Activated naive CD4-positive, alpha-beta T cell treated with anti-CD3 and anti-CD28 coated beads, Interleukin-2, amount 50 U/mL, for 24 hours (primary cell): ENCODE measurements around the gene MYO15B.

Experiments used
- H3K27ac Mint-ChIP-seq: one replicate; pipeline ENCODE4 v1.8.0; 2021; ENCODE audit warnings: mild to moderate bottlenecking, mixed read lengths
- H3K27me3 Mint-ChIP-seq: one replicate; pipeline ENCODE4 v1.8.0; 2021; ENCODE audit warnings: mixed read lengths
- H3K36me3 Mint-ChIP-seq: one replicate; pipeline ENCODE4 v1.8.0; 2021; ENCODE audit warnings: mixed read lengths
- H3K4me1 Mint-ChIP-seq: one replicate; pipeline ENCODE4 v1.8.0; 2021; ENCODE audit warnings: mixed read lengths
- H3K4me3 Mint-ChIP-seq: one replicate; pipeline ENCODE4 v1.8.0; 2021; ENCODE audit warnings: mild to moderate bottlenecking, mixed read lengths
- H3K9me3 Mint-ChIP-seq: one replicate; pipeline ENCODE4 v1.8.0; 2021; ENCODE audit warnings: mixed read lengths

The MYO15B gene

DNA sequence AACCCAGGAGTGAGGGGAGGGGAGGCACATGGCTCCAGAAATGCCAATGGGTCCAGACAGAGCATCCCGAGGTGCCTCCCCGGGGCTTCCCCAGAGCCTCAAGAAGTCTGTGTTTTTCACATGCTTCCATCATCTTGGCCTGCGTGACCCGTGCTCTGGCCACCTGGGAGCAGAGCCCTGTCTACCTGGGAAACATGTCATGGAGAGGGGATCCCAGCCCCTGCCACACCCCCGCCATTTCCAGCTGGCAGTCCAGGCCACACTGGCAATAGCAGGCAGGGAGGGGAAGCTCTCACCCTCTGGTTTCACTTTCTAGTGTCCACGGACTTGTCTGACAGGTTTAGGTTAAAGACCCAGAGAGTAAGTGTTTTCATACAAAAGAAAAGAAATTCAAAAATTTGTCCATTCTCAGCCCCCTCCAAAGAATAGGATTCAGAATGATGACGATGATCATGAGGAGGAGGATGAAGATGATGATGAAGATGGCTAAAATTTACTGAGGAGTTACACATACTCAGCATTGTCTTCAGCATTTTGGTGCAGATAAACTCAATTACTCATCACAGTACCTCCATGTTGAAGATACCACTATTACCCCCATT, 54.7 kb downstream of the MYO15B start:
- H3K36me3 Mint-ChIP-seq: no peaks in the 10 kb centered on the region
- H3K9me3 Mint-ChIP-seq: no peaks in the 10 kb centered on the region
- H3K4me1 Mint-ChIP-seq: no peaks in the 10 kb centered on the region
- H3K27me3 Mint-ChIP-seq: no peaks in the 10 kb centered on the region
- H3K27ac Mint-ChIP-seq: no peak overlapping the region
- H3K4me3 Mint-ChIP-seq: no peak overlapping the region

DNA sequence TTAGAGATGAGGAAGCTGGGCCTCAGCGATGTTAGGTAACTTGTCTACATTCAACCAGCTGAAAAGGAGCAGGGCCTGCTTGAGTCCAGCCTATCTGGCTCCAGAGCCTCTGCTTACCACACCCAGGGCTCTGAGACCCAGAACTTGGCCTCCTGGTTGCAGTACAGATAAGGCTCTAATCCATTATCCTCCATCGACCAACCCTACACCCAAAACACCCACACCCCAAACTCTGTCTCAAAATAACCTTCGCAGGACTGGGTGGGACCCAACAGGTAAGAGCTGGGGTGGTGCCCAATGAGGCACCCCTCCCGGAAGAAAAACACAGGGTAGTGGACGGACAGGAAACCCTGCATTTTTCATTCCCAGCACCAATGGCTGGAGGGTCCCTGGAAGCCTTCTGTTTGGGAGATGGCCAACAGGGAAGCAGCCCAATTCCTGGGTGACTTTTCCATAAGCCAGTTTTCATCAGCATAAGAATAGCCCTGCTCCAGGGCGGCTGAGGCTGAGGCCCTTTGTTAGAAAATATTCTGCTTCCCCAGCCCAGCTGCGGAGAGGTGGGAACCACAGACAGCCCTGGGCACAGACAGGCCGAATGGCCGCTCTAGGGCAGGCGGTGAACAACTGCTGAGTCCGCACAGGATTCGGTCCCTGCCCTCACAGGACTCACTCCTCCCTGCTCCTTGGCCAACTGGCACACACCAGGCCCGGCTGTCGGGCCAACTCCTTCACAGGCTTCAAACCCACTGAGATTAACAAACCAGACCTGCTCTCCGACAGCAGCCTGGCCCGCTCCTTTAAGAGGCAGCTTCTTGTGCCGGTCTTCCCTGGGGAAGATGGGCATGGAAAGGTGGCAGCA, 55.4 kb downstream of the MYO15B start:
- peaks cover 1% of the 10 kb centered on the region for H3K36me3 Mint-ChIP-seq
- no peak overlapping the region for H3K4me3 Mint-ChIP-seq
- H3K9me3 Mint-ChIP-seq: no peaks in the 10 kb centered on the region
- no peak overlapping the region for H3K27ac Mint-ChIP-seq
- no peaks in the 10 kb centered on the region for H3K4me1 Mint-ChIP-seq
- H3K27me3 Mint-ChIP-seq: no peaks in the 10 kb centered on the region

DNA sequence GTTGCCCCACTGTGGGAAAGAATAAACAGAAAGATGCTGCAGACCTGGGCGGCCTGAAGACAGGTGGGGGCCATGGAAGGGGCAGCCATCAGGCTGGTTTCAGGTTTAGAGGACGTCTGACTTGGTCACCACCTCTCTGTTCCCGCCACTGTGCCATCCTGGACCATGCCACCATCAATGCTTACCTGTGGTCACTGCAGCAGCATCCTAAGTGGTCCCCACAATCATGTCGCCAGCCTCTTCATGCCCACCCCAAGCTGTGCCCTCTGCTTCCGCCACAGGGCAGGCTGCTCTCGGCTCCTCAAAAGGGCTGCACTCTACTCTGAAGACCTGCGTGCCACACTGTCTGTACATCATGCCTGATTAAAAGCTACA, 56.0 kb downstream of the MYO15B start:
- Mint-ChIP-seq H3K4me3 (no peak overlapping the region), H3K4me1 (no peaks in the 10 kb centered on the region), H3K27ac (no peak overlapping the region), H3K27me3 (no peaks in the 10 kb centered on the region), H3K36me3 (peaks cover 3% of the 10 kb centered on the region), H3K9me3 (no peaks in the 10 kb centered on the region)

DNA sequence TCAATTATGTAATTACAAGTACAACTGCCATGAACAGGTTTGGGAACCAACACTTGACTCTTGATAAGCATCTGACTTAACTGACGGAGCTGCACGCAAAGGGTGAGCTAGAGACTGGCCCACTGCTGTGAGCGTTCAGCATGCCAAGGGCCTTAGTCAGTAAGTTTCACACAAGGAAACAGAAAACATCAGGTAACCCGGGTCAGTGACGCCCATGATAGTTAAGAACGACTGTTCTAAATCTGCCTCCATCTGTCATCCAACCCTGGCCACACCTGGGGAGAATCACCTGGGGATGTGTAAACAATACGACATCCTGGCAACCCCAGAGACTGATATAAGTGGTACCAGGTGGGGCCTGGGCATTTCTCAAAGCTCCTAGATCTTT, 57.9 kb downstream of the MYO15B start:
- Mint-ChIP-seq H3K4me1 (no peaks in the 10 kb centered on the region), H3K27me3 (no peaks in the 10 kb centered on the region), H3K36me3 (peaks cover 5% of the 10 kb centered on the region), H3K27ac (no peak overlapping the region), H3K4me3 (no peak overlapping the region), H3K9me3 (no peaks in the 10 kb centered on the region)

DNA sequence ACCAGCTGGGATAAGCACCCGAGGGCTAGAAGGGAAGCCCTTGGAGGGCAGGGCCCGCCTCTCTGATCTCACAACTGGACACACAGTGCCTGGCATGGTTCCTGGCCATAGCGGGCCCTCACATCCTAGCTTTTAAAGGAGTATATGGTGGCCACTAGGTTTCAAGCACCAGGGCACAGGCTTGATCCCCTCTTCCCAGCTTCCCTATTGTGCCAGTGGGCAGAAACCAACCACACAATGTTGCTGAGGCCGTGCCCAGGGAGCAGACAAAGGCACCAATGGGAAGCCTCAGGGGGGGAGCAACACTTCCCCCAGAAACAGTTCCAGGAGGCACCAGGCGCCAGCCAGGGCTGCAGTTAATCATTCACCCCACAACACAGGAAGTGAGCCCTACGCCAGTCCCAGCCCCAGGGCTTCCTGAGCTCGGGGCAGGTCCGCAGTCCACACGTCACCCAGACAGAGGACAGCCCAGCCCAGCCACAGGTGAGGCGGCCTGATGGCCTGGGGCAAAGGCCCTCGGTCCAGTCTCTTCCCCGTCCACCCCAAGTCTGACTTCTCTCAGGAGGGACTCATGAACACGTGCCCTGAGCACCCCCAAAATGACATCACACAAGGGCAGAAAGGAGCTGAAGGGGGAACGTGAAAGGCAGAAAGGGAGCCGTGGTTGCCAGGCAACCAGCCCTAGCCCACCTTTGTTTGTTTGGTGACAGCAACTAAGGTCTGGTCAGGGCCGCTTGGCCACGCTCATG, 58.5 kb downstream of the MYO15B start:
- H3K27ac Mint-ChIP-seq: no peak overlapping the region
- H3K36me3 Mint-ChIP-seq: peaks cover 5% of the 10 kb centered on the region
- H3K9me3 Mint-ChIP-seq: no peaks in the 10 kb centered on the region
- peak overlapping the region; percentile 39 for H3K4me3 Mint-ChIP-seq
- no peaks in the 10 kb centered on the region for H3K4me1 Mint-ChIP-seq
- H3K27me3 Mint-ChIP-seq: no peaks in the 10 kb centered on the region

DNA sequence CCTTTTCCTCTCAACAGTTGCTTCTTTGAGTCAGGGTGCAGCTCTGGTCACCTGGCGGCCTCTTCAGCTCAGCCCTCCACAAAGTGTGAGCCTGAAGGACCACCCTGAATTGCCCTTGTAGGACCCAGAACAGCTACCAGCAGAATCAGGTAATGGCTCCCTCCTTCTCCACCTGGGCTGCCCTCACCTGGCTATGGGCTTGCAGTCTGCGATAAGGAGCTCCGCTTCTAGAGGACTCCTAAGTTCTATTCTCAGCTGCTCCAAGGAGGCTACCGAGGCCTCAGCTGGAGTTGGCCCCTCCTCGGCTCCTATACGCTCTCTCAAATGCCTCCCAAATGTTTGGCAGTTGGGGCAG, 59.0 kb downstream of the MYO15B start:
- Mint-ChIP-seq H3K4me3 (no peak overlapping the region), H3K4me1 (no peaks in the 10 kb centered on the region), H3K27ac (no peak overlapping the region), H3K36me3 (peaks cover 5% of the 10 kb centered on the region), H3K27me3 (no peaks in the 10 kb centered on the region), H3K9me3 (no peaks in the 10 kb centered on the region)

DNA sequence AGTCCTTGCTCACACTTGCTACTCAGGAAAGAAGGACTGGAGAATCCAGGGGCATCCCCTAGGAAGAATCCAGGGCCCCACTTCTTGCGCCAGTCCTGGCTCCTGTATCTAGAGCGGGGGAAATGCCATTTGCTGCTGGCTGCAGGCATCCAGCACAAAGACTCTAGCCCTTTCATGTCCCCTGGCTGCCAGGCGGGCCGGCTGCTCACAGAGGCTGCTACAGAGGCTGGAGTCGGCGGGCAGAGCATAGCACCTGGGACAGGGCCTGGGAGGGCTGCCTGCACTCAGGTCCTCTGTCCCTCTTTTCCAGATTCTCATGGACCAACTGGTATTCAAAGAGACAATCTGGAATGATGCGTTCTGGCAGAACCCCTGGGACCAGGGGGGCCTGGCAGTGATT, 59.5 kb downstream of the MYO15B start:
- Mint-ChIP-seq H3K9me3 (no peaks in the 10 kb centered on the region), H3K4me3 (no peak overlapping the region), H3K36me3 (peaks cover 5% of the 10 kb centered on the region), H3K27me3 (no peaks in the 10 kb centered on the region), H3K4me1 (no peaks in the 10 kb centered on the region), H3K27ac (no peak overlapping the region)

DNA sequence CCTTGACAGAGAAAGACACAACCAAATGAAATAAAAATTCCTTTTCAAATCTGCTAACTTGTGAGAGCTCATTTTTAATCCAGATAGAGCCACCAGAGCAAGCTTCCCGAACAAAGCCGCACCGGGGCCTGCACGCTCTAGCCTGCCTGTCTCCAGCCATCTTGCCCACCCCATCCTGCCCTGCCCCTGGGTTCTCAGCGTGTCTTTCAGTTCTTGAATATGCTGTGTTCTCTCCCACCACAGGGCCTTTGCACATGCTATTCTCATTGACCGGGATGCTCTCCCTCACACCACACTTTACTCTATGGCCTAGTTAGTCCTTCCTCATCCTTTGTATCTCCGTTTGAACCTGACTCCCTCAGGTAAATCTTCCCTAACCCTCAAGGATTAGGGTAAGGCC, 60.3 kb downstream of the MYO15B start:
- no peaks in the 10 kb centered on the region for H3K27me3 Mint-ChIP-seq
- H3K4me1 Mint-ChIP-seq: no peaks in the 10 kb centered on the region
- peaks cover 5% of the 10 kb centered on the region for H3K36me3 Mint-ChIP-seq
- H3K4me3 Mint-ChIP-seq: no peak overlapping the region
- no peak overlapping the region for H3K27ac Mint-ChIP-seq
- H3K9me3 Mint-ChIP-seq: no peaks in the 10 kb centered on the region

DNA sequence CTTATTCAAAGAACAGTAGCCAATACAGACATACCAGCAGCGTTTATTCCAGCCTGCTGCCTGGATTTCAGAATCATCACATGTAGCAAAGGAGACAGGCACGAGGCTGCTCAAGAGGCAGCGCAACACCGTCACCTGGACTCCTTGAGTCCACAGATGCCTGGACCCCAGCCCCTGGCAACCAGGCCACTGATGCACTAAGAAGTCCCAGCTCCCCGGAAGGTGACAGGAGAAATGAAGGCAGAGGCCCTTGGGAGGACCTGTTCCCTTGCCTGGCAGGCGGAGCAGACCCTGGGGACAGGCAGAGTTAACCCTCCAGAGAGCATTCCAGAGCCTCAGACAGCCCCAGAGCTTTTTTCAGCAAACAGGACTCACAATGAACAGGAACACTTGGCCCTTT, 62.1 kb downstream of the MYO15B start:
- peaks cover 5% of the 10 kb centered on the region for H3K4me1 Mint-ChIP-seq
- no peaks in the 10 kb centered on the region for H3K27me3 Mint-ChIP-seq
- peaks cover 11% of the 10 kb centered on the region for H3K36me3 Mint-ChIP-seq
- no peak overlapping the region for H3K27ac Mint-ChIP-seq
- no peak overlapping the region for H3K4me3 Mint-ChIP-seq
- no peaks in the 10 kb centered on the region for H3K9me3 Mint-ChIP-seq

DNA sequence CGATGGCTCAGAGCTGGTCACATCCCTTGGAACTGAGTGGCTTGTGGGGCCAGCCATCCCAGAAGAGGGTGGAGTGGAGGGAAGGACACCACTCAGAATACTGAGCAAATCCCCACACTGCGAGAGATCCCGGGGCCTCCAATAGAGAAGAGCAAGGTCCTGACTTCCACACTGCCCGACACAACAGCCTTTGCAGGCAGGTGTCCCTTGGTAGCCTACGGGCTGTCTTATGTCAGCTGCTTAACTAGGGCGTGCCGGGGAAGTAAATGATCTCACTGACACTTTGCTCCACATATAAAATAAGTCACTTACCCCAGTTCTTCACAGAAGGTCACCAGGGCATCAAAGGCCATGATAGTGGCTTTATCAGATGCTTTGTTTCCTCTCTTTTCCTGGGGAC, 63.3 kb downstream of the MYO15B start:
- H3K36me3 Mint-ChIP-seq: peaks cover 11% of the 10 kb centered on the region
- no peak overlapping the region for H3K27ac Mint-ChIP-seq
- no peaks in the 10 kb centered on the region for H3K27me3 Mint-ChIP-seq
- peaks cover 5% of the 10 kb centered on the region for H3K4me1 Mint-ChIP-seq
- H3K9me3 Mint-ChIP-seq: no peaks in the 10 kb centered on the region
- H3K4me3 Mint-ChIP-seq: no peak overlapping the region

DNA sequence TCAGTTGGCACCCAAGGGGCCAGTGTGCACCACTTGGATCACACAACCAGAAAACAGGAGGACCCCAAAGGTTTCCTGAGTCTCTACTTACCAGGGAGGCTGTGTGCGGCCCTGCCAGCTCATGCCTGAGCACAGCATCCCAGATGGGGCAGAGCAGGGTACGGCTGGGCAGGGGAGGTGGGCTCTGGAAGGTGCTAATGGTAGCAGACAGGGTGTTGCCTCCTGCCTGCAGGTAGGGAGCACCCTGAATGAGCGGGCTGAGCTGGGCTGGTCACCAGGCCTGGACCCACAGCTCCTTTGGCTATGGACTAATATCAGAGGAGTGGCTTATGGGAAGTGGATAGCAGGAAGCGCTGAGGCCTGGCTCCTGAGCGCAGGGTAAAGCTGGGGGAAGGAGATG, 64.7 kb downstream of the MYO15B start:
- Mint-ChIP-seq H3K4me1 (peaks cover 5% of the 10 kb centered on the region), H3K4me3 (no peak overlapping the region), H3K27me3 (no peaks in the 10 kb centered on the region), H3K27ac (no peak overlapping the region), H3K36me3 (peaks cover 13% of the 10 kb centered on the region), H3K9me3 (no peaks in the 10 kb centered on the region)

DNA sequence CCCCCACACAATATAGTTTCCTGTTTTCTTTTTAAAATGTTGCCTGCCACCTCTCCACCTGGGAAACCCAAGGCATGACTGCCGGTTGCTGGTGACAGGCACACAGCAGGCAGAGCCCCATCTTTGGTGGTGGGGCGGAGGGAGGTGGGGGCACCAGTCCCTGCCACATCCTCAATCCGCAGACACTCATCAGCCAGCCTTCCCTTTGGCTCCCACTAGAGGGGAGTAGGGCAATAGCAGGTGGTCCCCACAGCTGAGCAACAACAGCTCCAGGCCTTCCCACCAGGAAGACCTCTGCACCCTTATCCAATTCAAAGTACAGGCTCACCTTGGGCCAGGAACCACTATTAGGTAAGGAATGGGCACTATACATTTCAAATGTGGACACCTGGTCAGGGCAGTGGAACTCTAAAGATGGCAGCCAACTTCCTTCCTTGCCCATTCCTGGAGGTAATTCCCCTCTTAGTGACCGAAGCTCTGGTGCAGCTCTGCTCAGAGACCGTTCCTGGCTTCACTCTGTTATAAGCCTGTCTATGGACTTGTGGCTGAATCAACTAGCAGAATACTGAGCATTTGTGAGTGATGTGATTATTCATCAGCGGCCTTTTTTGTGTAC, 65.4 kb downstream of the MYO15B start:
- no peak overlapping the region for H3K4me3 Mint-ChIP-seq
- peaks cover 5% of the 10 kb centered on the region for H3K4me1 Mint-ChIP-seq
- H3K27ac Mint-ChIP-seq: no peak overlapping the region
- H3K36me3 Mint-ChIP-seq: peaks cover 11% of the 10 kb centered on the region
- no peaks in the 10 kb centered on the region for H3K9me3 Mint-ChIP-seq
- no peaks in the 10 kb centered on the region for H3K27me3 Mint-ChIP-seq

DNA sequence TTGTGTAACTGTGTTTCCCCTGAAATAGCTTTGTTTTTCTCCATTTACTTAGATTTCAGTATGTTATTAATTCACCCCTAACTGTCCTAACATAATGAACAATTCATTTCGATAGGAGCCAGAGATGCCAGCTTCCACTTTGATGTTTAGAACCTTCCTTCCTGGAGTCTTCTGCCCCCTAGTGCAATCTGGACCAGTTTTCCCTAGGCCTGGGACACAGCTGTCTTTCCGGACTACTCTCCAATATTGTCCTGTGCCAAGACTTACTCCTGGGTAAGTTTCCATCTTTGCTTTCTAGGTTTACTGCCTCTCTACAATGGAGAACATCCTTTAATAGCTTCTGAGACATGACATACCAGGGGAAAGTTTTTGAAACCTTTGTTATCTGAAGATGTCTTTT, 66.6 kb downstream of the MYO15B start:
- Mint-ChIP-seq H3K27ac (no peak overlapping the region), H3K4me3 (no peak overlapping the region), H3K27me3 (no peaks in the 10 kb centered on the region), H3K4me1 (peaks cover 5% of the 10 kb centered on the region), H3K9me3 (no peaks in the 10 kb centered on the region), H3K36me3 (peaks cover 10% of the 10 kb centered on the region)

DNA sequence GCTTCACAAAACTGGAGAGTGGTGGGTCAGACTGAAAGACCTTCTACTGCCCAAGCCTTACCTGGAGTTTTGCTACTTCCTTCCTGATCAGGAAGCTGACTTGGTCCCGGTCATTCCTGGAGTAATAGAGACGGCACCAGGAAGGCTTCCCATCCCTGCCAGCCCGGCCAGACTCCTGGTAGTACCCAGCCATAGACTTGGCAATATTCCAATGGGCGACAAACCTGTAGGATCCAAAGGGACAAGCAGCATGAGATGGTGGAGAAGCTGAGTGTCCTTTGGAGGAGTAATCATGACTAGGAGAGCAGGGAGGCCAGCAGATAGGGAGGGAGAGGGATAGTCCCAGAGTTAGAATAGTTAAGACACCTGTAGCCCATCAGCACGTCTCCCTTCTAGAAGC, 70.6 kb downstream of the MYO15B start:
- Mint-ChIP-seq H3K9me3 (no peaks in the 10 kb centered on the region), H3K27ac (no peak overlapping the region), H3K4me1 (peaks cover 5% of the 10 kb centered on the region), H3K4me3 (no peak overlapping the region), H3K27me3 (no peaks in the 10 kb centered on the region), H3K36me3 (peaks cover 10% of the 10 kb centered on the region)

DNA sequence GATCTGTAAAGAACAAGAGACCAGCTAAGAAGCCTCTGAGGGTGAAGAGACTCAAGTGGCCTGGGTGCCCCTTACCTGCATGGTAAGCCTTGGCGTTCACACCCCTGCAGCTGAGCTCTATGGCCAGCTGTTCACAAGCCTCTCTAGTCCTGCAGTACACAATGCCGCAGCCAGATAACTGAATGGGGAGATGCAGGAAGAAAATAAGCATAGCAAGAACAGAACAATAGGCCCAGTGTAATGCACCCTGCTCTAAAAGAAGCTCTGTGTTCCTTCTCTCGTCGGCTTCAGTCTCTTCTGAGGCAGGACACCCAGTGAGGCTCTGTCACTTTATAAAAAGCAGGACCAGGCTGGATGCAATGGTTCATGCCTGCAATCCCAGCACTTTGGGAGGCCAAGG, 73.9 kb downstream of the MYO15B start:
- H3K4me1 Mint-ChIP-seq: peaks cover 7% of the 10 kb centered on the region
- H3K36me3 Mint-ChIP-seq: peaks cover 9% of the 10 kb centered on the region
- no peak overlapping the region for H3K4me3 Mint-ChIP-seq
- H3K27me3 Mint-ChIP-seq: no peaks in the 10 kb centered on the region
- no peak overlapping the region for H3K27ac Mint-ChIP-seq
- no peaks in the 10 kb centered on the region for H3K9me3 Mint-ChIP-seq

DNA sequence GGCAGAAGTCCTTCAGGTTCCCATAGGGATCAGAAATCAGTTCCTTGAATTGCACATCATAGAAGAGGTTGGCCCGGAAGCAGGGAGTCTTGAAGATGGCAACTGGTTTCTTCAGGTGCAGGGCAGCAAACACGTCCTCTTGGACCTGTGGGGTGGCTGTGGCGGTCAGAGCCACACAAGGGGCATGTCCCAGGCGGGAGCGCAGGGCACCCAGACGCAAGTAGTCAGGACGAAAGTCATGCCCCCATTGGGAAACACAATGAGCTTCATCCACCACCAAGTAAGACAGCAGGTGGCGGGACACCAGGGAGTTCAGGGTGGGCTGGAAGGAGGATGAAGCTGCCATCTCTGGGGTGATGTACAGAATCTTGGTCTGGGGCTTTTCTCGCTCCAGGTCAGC, 74.9 kb downstream of the MYO15B start:
- peaks cover 8% of the 10 kb centered on the region for H3K36me3 Mint-ChIP-seq
- no peak overlapping the region for H3K27ac Mint-ChIP-seq
- no peak overlapping the region for H3K4me3 Mint-ChIP-seq
- no peaks in the 10 kb centered on the region for H3K27me3 Mint-ChIP-seq
- H3K9me3 Mint-ChIP-seq: no peaks in the 10 kb centered on the region
- peaks cover 7% of the 10 kb centered on the region for H3K4me1 Mint-ChIP-seq
